Vagina (tissue), 2 donors: ENCODE measurements around the gene KRT1.

Experiments used
- POLR2A ChIP-seq, 2 donors: fragments of 450-650 bp; IDR thresholded peaks; one replicate each; pipeline ENCODE4 v1.6.1; 2017; ENCODE audit warnings: antibody characterized with exemption in 2 of 2, mild to moderate bottlenecking in 2 of 2, moderate library complexity in 2 of 2
- POLR2AphosphoS5 ChIP-seq, 2 donors: sonication (generic); formaldehyde crosslinking; IDR thresholded peaks; one replicate each; pipeline ENCODE4 v1.9.0; 2017; ENCODE audit warnings: antibody characterized with exemption in 2 of 2, mild to moderate bottlenecking in 2 of 2, low read depth in 1 of 2; ENCODE audit not compliant: insufficient read depth in 1 of 2
- TF ChIP-seq, protein P1 (sequence below), 3 experiments: fragments of 450-650 bp in 2 of 3; fragments of 200-600 bp in 1 of 3; sonication (generic) in 1 of 3; IDR thresholded peaks; one replicate each; pipeline ENCODE4 v1.5.1; 2017 to 2019; ENCODE audit warnings: antibody characterized with exemption in 3 of 3, mild to moderate bottlenecking in 2 of 3, moderate library complexity in 2 of 3

DNA sequence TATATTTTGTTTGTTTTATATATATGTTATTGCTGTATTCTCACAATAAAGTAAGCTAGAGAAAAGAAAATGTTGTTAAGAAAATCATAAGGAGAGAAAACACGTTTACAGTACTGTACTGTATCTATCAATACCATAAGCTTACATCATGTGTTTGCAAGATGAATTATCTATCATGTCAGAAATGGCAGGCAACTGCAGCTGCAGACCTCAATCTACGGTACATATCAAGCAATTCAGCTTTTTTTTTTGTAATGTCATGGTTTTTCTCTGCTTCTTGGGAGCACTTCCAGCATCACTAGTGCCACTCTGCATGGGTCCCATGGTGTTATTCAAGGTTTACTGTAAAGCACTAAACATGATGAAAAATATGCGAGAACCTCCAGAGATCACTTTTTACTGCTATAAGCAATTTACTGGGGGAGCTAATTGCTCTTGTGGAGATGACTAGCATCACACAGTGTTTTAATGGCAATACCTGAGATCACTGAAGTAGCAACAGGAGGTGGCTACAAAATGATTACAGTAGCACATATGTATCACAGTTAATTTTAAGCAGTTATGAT lies 19.2 kb downstream of the KRT1 start:
- TF ChIP-seq, protein P1, sequence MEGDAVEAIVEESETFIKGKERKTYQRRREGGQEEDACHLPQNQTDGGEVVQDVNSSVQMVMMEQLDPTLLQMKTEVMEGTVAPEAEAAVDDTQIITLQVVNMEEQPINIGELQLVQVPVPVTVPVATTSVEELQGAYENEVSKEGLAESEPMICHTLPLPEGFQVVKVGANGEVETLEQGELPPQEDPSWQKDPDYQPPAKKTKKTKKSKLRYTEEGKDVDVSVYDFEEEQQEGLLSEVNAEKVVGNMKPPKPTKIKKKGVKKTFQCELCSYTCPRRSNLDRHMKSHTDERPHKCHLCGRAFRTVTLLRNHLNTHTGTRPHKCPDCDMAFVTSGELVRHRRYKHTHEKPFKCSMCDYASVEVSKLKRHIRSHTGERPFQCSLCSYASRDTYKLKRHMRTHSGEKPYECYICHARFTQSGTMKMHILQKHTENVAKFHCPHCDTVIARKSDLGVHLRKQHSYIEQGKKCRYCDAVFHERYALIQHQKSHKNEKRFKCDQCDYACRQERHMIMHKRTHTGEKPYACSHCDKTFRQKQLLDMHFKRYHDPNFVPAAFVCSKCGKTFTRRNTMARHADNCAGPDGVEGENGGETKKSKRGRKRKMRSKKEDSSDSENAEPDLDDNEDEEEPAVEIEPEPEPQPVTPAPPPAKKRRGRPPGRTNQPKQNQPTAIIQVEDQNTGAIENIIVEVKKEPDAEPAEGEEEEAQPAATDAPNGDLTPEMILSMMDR (IDR thresholded peaks at IDR 0.05), result no peak
- no peak for TF ChIP-seq POLR2A (IDR thresholded peaks at IDR 0.05)
- no peak for TF ChIP-seq POLR2AphosphoS5 (IDR thresholded peaks at IDR 0.05; ENCODE audit: insufficient read depth in 1 of 2, low read depth in 1 of 2)
